GM19328 (cell line): ENCODE results near the gene GRIN2D.

Source experiments
- ATAC-seq: cut with Tn5 transposase; IDR thresholded peaks from one replicate; pipeline ENCODE4 v1.9.1; 2021; ENCODE audit warnings: mild to moderate bottlenecking, moderate library complexity; ENCODE audit not compliant: unreplicated experiment

GRIN2D gene

GRCh38 chr19:48441360-48442050 lies 48.0 kb downstream of the GRIN2D start:
- no peak for ATAC-seq

GRCh38 chr19:48442116-48443035 lies 48.9 kb downstream of the GRIN2D start:
- ATAC-seq: no peak

- ATAC-seq: no peak
These were observed 49.8 kb downstream of the GRIN2D start for GRCh38 chr19:48443256-48443655.
